SU-DHL-6 (cell line): ENCODE results near the gene PEX6.

Experiments
- H2AFZ ChIP-seq: fragments of 200-600 bp; sonication (generic); 2 replicates; pipeline ENCODE4 v1.6.1; 2014; ENCODE audit warnings: low read depth, mild to moderate bottlenecking, moderate library complexity, mixed read lengths, antibody characterized with exemption, low read length; ENCODE audit not compliant: severe bottlenecking
- H3F3A ChIP-seq: fragments of 200-600 bp; shearing (Covaris generic); 2 replicates; pipeline ENCODE4 v1.6.0; 2016; ENCODE audit warnings: antibody characterized with exemption, mild to moderate bottlenecking; ENCODE audit not compliant: insufficient read depth
- H3K27ac ChIP-seq: fragments of 200-600 bp; sonication (generic); 2 replicates; pipeline ENCODE4 v1.5.1; 2016; ENCODE audit warnings: low read depth, mild to moderate bottlenecking, low read length, moderate library complexity, mixed read lengths
- H3K27me3 ChIP-seq: fragments of 200-600 bp; sonication (generic), shearing (Covaris generic); 2 replicates; pipeline ENCODE4 v1.6.0; 2014; ENCODE audit warnings: mild to moderate bottlenecking, low read length
- H3K36me3 ChIP-seq: fragments of 200-600 bp; sonication (generic); 2 replicates; pipeline ENCODE4 v1.6.1; 2014; ENCODE audit warnings: mild to moderate bottlenecking, low read length, mixed read lengths
- H3K4me2 ChIP-seq: fragments of 300-600, 200-600 bp; shearing (Covaris generic), sonication (generic); 2 replicates; pipeline ENCODE4 v1.6.0; 2014; ENCODE audit warnings: low read length, low read depth, mild to moderate bottlenecking; ENCODE audit not compliant: poor library complexity, severe bottlenecking
- H3K4me3 ChIP-seq: fragments of 200-600 bp; sonication (generic); 2 replicates; pipeline ENCODE4 v1.5.1; 2014; ENCODE audit warnings: antibody characterized with exemption, low read length, mild to moderate bottlenecking, mixed read lengths; ENCODE audit not compliant: insufficient read depth, poor library complexity, severe bottlenecking
- H3K79me2 ChIP-seq: fragments of 200-600 bp; sonication (generic); 2 replicates; pipeline ENCODE4 v1.6.1; 2014; ENCODE audit warnings: mild to moderate bottlenecking, low read length, moderate library complexity; ENCODE audit not compliant: insufficient read depth
- H3K9ac ChIP-seq: fragments of 200-600 bp; sonication (generic); 2 replicates; pipeline ENCODE4 v1.7.0; 2014; ENCODE audit warnings: mild to moderate bottlenecking, low read length
- H3K9me2 ChIP-seq: fragments of 200-600 bp; sonication (generic); replicated peaks from 2 replicates; pipeline ENCODE4 v1.6.1; 2014; ENCODE audit warnings: low read length; ENCODE audit not compliant: insufficient read depth
- H3K9me3 ChIP-seq: fragments of 200-600 bp; sonication (generic); 2 replicates; pipeline ENCODE4 v1.6.1; 2014; ENCODE audit warnings: low read length, mixed read lengths; ENCODE audit not compliant: insufficient read depth
- H4K20me1 ChIP-seq: fragments of 200-600 bp; sonication (generic); 2 replicates; pipeline ENCODE4 v1.6.1; 2014; ENCODE audit warnings: low read depth, mild to moderate bottlenecking, antibody characterized with exemption, low read length, moderate library complexity, mixed read lengths
- CTCF ChIP-seq: fragments of 200-600 bp; sonication (generic); IDR thresholded peaks from one replicate; pipeline ENCODE4 v1.5.1; 2017; ENCODE audit warnings: antibody characterized with exemption, mild to moderate bottlenecking, low read length, moderate library complexity; ENCODE audit not compliant: insufficient read depth, poor library complexity, severe bottlenecking
- EZH2phosphoT487 ChIP-seq: fragments of 200-600 bp; sonication (generic), shearing (Covaris generic); conservative IDR thresholded peaks from 2 replicates; pipeline ENCODE4 v1.6.1; 2018; ENCODE audit warnings: mild to moderate bottlenecking, antibody characterized with exemption, low read length, moderate library complexity, mixed read lengths

PEX6 gene

DNA sequence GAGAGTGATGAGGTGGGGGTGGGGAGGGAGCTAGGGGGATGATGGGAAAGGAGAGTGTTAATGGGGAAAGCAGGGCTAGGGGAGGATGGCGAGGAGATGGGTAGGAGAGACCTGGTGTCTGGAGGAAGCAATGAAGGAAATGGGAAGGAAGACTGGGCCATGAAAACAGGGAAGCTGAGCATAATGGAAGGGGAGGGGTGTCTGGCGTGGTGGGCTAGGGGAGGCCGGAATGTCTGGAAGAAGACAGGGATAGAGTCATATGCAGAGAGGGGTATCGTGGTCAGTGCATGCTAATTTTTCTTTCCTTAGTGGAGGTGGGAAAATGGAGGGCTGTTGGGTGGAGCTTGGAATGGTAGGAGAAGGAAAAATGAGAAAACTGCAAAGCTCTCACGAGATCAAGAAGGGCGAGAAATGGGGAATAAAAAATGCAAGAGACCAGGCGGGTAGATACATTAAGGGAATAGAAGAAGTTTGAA lies 35.5 kb upstream of the PEX6 start:
- H3K9me3 ChIP-seq, result no peaks in the 10 kb centered on the region
- H3K27me3 ChIP-seq, result no peaks in the 10 kb centered on the region
- peak overlapping the region; percentile 75 for H3K4me3 ChIP-seq
- TF ChIP-seq CTCF (no peak), EZH2phosphoT487 (no peak)
- peak overlapping the region; percentile 94 for H3K4me2 ChIP-seq
- H3F3A ChIP-seq, result peaks cover 7% of the 10 kb centered on the region
- H3K36me3 ChIP-seq, result no peaks in the 10 kb centered on the region; the same call in 1 of the 2 replicates
- no peak overlapping the region for H3K27ac ChIP-seq
- peaks cover 44% of the 10 kb centered on the region for H3K79me2 ChIP-seq
- H3K9ac ChIP-seq, result peak overlapping the region; percentile 85
- no peaks in the 10 kb centered on the region for H3K9me2 ChIP-seq
- no peak overlapping the region for H2AFZ ChIP-seq
- H4K20me1 ChIP-seq, result no peaks in the 10 kb centered on the region

GRCh38 chr6:43013843-43014433 lies 35.0 kb upstream of the PEX6 start, which contains the start of the genes KLHDC3 and MEA1:
KLHDC3 (plus strand) TSS chr6:43014249; CDS start chr6:43017193, 2,944 bp downstream.
MEA1 (minus strand) TSS chr6:43013946; CDS start chr6:43013813, 133 bp downstream.
- no peaks in the 10 kb centered on the region; the same call in 1 of the 2 replicates for H3K36me3 ChIP-seq
- peaks cover 44% of the 10 kb centered on the region for H3K79me2 ChIP-seq

DNA sequence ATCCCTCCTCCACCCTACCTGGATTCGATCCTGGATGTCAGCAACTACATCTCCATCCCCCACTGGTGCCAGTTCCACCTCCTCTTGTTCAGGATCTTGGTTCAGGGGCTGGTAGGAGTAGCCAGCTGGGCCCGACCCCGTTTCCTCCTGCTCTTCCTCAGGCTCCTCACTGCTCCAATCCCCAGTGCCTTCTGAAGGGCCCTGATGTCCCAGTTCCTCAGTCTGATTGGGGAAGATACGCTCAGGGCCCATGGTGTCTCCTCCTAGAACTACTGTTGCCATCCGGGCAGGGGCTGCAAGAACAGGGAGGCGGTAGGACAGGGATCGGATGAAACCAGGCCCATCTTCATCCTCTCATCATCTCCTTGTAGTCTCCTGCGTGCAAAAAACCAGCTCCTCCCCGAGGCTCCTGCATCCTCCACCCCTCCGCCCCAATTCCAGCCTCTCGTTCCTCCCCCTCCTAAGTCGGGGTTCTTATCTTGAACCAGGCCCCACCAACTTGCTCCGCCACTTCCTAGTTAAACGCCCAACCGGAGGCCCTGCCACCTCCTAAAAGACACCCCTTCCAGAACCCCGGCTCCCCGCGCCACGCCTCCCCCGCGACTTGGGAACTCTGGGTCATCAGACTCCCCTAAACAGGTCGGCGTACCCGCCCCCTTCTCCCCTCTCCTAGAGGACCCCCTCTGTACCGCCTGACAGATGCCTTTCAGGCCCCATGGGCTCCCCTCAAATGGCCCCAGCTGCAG lies 34.3 kb upstream of the PEX6 start:
- Histone ChIP-seq H2AFZ (peak overlapping the region; percentile 92), H3K4me2 (peak overlapping the region; percentile 84), H3K4me3 (peak overlapping the region; percentile 89), H3K9me2 (no peaks in the 10 kb centered on the region), H3K27ac (peak overlapping the region; percentile 45), H3K9me3 (no peaks in the 10 kb centered on the region), H4K20me1 (no peaks in the 10 kb centered on the region), H3K79me2 (peaks cover 44% of the 10 kb centered on the region), H3K27me3 (no peaks in the 10 kb centered on the region), H3K36me3 (no peaks in the 10 kb centered on the region), H3K9ac (peak overlapping the region; percentile 85), H3F3A (no peaks in the 10 kb centered on the region)
- TF ChIP-seq CTCF, result no peak

More at GRCh38 chr6:43013843-43014433, 35.0 kb upstream of the PEX6 start, which contains the start of the genes KLHDC3 and MEA1:
- Histone ChIP-seq H3K9me2 (no peaks in the 10 kb centered on the region), H3K9ac (peak within 1 kb of the TSS; percentile 85), H3K4me2 (peak within 1 kb of the TSS; percentile 94), H4K20me1 (no peaks in the 10 kb centered on the region), H3K9me3 (no peaks in the 10 kb centered on the region), H3K27ac (peak within 1 kb of the TSS; percentile 45), H3K27me3 (no peaks in the 10 kb centered on the region), H3F3A (peaks cover 2% of the 10 kb centered on the region), H2AFZ (peak within 1 kb of the TSS; percentile 92), H3K4me3 (peak within 1 kb of the TSS; percentile 89)
- TF ChIP-seq EZH2phosphoT487, result no peak
- TF ChIP-seq CTCF, result no peak
